ENCODE data around the gene MMP25. TPM values are rescaled to one million over a fixed set of nuclear protein-coding genes. Genes with fewer than 3 reads are reported as not detected.
A peak's percentile ranks its signal among the peaks of the same experiment; 100 is the strongest.

The MMP25 gene
- total and polyA plus RNA-seq, 9 of the 15 experiments (the other 6 are each of a cell fraction or from before 2014, with no cell fraction given): 0.03 to 0.04 TPM; not detected in 7

DNA sequence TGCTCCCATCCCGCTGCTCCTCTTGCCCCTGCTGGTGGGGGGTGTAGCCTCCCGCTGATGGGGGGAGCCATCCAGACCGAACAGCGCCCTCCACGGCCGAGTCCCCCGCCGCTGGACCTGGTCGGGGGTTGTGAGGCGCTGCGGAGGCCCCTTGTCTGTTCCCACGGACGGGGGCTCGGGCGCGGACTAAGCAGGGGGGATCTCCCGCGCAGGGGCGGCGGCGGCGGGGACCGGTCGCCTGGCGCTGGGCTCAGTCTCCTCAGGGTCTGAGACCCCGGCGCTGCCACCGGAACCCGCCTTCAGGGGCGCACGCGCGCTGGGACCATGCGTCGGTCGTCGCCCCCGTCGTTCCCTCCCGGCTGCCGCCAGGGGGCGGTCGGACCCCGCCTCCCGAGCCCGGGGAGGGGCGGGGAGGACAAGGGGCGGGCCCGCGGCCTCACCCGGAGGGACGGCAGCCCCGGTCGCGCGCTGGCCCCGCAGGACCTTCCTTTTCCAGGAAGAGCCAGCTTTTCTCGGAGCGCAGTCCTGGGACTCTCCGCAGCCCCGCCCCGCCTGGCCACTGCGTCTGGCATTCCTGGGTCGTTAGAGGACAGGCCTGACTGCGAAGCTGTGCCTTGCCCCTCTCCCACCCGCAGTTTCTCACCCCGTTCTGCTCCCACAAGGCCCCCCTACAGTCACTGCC is 12.8 kb downstream of the MMP25 start (continued):
- no peak for TF ChIP-seq FOXO4 (CRISPR knock-in tag; IDR thresholded peaks at IDR 0.05)
- TF ChIP-seq, protein P1, sequence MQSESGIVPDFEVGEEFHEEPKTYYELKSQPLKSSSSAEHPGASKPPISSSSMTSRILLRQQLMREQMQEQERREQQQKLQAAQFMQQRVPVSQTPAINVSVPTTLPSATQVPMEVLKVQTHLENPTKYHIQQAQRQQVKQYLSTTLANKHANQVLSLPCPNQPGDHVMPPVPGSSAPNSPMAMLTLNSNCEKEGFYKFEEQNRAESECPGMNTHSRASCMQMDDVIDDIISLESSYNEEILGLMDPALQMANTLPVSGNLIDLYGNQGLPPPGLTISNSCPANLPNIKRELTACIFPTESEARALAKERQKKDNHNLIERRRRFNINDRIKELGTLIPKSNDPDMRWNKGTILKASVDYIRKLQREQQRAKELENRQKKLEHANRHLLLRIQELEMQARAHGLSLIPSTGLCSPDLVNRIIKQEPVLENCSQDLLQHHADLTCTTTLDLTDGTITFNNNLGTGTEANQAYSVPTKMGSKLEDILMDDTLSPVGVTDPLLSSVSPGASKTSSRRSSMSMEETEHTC (IDR thresholded peaks at IDR 0.05): no peak
- no peak for TF ChIP-seq ZNF41 (CRISPR knock-in tag; conservative IDR thresholded peaks at IDR 0.05)
- TF ChIP-seq ZNF561 (CRISPR knock-in tag; conservative IDR thresholded peaks at IDR 0.05): no peak
- TF ChIP-seq ZNF778 (CRISPR knock-in tag; IDR thresholded peaks at IDR 0.05): no peak
- TF ChIP-seq MTA3 (IDR thresholded peaks at IDR 0.05; ENCODE audit: borderline replicate concordance): peak; percentile 60; the same call in 1 of the 2 replicates
- no peak for TF ChIP-seq ZNF696 (CRISPR knock-in tag; conservative IDR thresholded peaks at IDR 0.05)
- TF ChIP-seq MLX (CRISPR knock-in tag; conservative IDR thresholded peaks at IDR 0.05): no peak
- TF ChIP-seq DMBX1 (CRISPR knock-in tag; IDR thresholded peaks at IDR 0.05; ENCODE audit: borderline replicate concordance): no peak
- TF ChIP-seq LEF1 (IDR thresholded peaks at IDR 0.05): no peak
- peak; percentile 79; the same call in 1 of the 2 replicates for TF ChIP-seq EP400 (IDR thresholded peaks at IDR 0.05)
- TF ChIP-seq POLR2H (tag; IDR thresholded peaks at IDR 0.05; ENCODE audit: low read depth): no peak
- peak; percentile 61; the same call in 1 of the 2 replicates for TF ChIP-seq GABPA (tag; conservative IDR thresholded peaks at IDR 0.05; ENCODE audit: low read depth)
- TF ChIP-seq, protein P2, sequence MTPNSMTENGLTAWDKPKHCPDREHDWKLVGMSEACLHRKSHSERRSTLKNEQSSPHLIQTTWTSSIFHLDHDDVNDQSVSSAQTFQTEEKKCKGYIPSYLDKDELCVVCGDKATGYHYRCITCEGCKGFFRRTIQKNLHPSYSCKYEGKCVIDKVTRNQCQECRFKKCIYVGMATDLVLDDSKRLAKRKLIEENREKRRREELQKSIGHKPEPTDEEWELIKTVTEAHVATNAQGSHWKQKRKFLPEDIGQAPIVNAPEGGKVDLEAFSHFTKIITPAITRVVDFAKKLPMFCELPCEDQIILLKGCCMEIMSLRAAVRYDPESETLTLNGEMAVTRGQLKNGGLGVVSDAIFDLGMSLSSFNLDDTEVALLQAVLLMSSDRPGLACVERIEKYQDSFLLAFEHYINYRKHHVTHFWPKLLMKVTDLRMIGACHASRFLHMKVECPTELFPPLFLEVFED (CRISPR knock-in tag; conservative IDR thresholded peaks at IDR 0.05): no peak
- TF ChIP-seq CCAR2 (IDR thresholded peaks at IDR 0.05; ENCODE audit: low read depth, low read length): no peak
- TF ChIP-seq HDAC1 (IDR thresholded peaks at IDR 0.05): peak in 1 of 2 experiments; percentile 20; a peak in 1 of 4 replicates
- no peak for TF ChIP-seq SMAD2 (IDR thresholded peaks at IDR 0.05; ENCODE audit: low read depth, low read length)
- TF ChIP-seq TARDBP (IDR thresholded peaks at IDR 0.05): peak; percentile 64; the same call in 1 of the 2 replicates
- peak; percentile 46; the same call in 1 of the 2 replicates for TF ChIP-seq NKRF (IDR thresholded peaks at IDR 0.05; ENCODE audit: borderline replicate concordance)
- no peak for TF ChIP-seq TEAD2 (tag; IDR thresholded peaks at IDR 0.05)
- TF ChIP-seq XRCC4 (IDR thresholded peaks at IDR 0.05; ENCODE audit: extremely low read depth, insufficient read depth, insufficient read length): no peak
- TF ChIP-seq TAF7 (tag; IDR thresholded peaks at IDR 0.05): no peak

Measured in K562 (cell line).